ENCODE results near the gene SYNGAP1. TPM values are rescaled to one million over a fixed set of nuclear protein-coding genes. Genes with fewer than 3 reads are reported as not detected.
A peak's percentile ranks its signal among the peaks of the same experiment; 100 is the strongest.

SYNGAP1 gene
- total RNA-seq, 1 experiment from 2014 or later: 5.2 TPM

DNA sequence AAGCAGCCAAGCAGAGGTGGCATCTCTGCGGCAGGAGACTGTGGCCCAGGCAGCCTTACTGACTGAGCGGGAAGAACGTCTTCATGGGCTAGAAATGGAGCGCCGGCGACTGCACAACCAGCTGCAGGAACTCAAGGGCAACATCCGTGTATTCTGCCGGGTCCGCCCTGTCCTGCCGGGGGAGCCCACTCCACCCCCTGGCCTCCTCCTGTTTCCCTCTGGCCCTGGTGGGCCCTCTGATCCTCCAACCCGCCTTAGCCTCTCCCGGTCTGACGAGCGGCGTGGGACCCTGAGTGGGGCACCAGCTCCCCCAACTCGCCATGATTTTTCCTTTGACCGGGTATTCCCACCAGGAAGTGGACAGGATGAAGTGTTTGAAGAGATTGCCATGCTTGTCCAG is 15.0 kb upstream of the SYNGAP1 start:
- DNase-seq (ENCODE audit: low spot score): no peak

DNA sequence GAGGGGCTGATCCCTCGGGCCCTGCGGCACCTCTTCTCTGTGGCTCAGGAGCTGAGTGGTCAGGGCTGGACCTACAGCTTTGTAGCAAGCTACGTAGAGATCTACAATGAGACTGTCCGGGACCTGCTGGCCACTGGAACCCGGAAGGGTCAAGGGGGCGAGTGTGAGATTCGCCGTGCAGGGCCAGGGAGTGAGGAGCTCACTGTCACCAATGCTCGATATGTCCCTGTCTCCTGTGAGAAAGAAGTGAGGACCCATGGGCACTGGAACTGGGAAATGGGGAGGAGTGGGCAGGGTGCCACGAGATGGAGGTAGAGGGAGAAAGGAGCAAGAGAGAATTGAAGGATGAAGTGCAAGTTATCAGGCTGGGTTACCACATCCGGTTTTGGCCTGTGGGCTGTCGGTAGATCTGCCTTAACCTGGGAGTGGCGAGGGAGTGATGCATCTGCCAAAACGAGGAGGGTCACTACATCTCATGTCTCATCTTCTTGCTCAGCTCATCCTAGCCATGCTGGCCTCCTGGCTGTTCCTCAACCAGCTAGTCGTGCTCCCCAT is 14.4 kb upstream of the SYNGAP1 start:
- DNase-seq (ENCODE audit: low spot score): no peak

DNA sequence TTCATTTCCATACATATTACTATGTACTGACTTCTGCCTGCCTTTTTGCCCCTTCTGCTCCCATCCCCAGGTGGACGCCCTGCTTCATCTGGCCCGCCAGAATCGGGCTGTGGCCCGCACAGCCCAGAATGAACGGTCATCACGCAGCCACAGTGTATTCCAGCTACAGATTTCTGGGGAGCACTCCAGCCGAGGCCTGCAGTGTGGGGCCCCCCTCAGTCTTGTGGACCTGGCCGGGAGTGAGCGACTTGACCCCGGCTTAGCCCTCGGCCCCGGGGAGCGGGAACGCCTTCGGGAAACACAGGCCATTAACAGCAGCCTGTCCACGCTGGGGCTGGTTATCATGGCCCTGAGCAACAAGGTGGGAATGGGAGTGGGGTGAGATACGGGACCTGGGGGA is 13.7 kb upstream of the SYNGAP1 start:
- DNase-seq (ENCODE audit: low spot score): no peak

DNA sequence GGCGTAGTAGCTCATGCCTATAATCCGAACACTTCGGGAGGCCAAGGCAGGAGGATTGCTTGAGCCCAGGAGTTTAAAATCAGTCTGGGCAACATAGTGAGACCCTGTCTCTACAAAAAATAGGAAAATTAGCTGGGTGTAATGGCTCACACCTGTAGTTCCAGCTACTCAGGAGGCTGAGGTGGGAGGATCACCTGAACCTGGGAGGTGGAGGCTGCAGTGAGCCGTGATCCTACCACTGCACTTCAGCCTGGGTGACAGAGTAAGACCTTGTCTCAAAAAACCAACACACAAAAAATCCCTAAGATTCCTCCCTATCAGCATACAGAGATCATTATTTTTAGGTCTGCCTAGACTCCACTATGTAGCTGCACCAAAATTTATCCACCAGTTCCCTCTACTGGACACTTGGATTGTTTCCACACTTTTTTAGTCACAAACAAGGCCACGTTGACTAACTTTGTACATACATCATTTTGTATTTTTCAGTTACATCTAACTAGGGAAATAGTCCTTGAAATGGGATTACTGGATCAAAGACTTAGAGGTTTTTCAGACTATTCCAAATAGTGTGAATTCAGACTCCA is 12.6 kb upstream of the SYNGAP1 start:
- DNase-seq (ENCODE audit: low spot score): peak; percentile 40

DNA sequence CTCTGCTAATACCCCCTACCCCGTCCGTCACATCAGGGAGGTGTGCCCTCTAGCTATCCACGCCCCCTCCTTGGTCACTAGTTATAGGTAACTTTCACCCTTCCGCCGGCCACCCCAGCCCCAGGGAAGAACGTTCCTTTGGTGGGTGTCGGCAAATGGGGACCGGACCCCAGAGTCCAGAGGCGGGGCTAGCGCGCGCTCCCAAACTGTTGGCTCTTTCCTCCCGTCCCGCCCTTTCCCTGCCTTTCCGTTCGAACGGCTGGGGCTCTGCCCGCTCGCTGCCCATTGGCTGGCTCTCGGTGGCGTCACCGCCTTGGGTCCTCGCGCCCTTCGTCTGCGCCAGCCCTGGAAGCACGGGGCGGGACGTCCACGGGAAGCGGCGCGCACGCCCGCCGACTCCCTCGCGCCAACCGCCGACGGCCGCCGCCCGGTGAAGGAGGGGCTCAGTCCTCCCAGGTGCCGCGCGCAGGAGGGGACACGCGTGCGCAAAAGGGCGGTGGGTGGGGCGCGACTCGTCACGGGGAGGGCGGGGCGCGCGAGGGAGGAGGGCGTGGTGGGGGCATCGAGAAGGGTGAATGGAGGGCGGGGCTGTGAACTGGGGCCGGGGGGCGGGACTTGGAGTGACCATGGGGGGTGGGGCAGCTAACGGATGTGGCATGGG is 9.7 kb upstream of the SYNGAP1 start:
- DNase-seq (ENCODE audit: low spot score): peak; percentile 97

DNA sequence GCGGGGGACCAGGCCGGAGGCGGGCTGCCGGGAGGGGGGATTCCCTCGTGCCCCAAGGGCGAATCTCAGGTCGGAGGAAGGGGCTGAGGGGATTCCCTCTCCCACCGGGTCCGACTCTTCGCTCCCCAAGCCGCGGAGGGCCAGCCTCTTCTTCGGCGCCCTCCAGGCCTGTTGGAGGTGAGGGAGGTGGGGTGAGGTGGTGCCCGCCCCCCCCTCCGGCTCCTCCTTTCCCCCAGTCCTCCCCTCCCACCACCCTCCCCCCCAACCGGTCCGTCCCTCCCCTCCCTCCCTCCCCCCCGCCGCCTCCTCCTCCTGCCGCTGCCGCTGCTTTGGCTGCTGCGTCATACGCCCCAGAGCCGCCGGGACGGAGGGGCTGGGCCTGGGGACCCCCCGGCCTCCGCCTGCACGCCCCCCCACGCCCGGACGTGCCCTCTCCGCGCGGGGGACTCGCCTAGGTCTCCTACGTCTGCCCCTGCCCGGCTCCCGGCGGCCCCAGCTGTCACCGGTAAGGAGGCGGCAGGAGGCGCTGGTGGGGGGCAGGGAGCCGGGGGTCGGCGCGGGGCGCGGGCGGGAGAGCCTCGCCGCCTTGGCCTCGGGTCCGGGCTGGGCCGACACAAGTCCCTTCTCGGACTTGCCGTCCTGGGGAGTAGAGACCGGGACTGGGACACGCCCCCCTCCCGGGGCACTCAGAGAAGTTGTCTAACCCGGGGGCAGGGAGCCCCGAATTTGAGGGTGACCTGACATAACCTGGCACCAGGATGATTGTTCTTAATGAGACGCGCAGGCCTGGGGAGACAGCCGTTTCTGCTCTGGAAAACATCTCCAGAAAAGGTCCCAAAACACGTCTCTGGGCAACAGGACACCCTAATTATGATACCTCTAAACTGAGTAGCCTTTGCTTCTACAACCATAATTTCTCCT is 8.9 kb upstream of the SYNGAP1 start, which contains the start of gene PHF1:
PHF1 (plus strand) TSS at position 304 of the 921 bp plus-strand sequence. CDS start 1,250 bp downstream, outside the sequence.
- no peak for DNase-seq (ENCODE audit: low spot score)

DNA sequence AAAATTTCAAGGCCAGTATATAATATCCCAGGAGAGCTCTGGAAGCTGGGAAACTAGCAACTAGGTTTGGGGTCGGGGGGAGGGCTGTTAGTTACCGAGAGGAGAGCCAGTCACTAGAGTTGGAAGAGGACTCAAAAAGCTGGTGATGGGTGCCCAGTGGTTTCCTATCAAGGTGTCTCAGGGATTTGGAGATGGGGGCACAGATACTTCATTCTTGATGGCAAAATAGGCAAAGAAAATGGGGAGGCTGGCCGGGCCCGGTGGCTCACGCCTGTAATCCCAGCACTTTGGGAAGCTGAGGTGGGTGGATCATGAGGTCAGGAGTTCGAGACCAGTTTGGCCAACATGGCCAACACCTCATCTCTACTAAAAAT is 8.2 kb upstream of the SYNGAP1 start:
- DNase-seq (ENCODE audit: low spot score): no peak

DNA sequence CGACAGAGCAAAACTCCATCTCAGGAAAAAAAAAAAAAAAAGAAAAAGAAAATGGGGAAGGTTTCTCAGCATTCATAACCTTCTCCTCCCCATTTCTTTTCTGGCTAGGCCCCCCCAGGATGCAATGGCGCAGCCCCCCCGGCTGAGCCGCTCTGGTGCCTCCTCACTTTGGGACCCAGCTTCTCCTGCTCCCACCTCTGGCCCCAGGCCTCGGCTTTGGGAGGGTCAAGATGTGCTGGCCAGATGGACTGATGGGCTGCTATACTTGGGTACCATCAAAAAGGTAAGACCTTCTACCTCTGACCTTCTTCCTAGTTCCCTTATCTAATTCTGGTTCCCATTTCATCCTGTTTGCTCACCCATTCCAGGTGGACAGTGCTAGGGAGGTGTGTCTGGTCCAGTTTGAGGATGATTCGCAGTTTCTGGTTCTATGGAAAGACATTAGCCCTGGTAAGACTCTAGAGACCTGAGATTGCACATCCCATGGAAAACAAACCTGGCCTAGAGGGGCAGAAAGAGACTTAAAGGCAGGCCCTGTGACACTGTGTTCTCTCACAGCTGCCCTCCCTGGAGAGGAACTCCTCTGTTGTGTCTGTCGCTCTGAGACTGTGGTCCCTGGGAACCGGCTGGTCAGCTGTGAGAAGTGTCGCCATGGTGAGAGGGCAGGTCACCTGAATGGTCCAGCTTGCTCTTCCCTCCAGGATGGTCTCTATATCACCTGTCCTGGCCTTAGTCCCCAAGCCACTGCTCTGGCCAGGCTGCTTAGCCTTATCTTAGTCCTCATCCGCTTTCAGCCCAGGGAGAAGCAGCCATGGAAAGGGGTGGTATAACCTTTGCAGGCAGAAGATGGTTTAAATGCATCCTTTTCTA is 7.5 kb upstream of the SYNGAP1 start:
- no peak for DNase-seq (ENCODE audit: low spot score)

DNA sequence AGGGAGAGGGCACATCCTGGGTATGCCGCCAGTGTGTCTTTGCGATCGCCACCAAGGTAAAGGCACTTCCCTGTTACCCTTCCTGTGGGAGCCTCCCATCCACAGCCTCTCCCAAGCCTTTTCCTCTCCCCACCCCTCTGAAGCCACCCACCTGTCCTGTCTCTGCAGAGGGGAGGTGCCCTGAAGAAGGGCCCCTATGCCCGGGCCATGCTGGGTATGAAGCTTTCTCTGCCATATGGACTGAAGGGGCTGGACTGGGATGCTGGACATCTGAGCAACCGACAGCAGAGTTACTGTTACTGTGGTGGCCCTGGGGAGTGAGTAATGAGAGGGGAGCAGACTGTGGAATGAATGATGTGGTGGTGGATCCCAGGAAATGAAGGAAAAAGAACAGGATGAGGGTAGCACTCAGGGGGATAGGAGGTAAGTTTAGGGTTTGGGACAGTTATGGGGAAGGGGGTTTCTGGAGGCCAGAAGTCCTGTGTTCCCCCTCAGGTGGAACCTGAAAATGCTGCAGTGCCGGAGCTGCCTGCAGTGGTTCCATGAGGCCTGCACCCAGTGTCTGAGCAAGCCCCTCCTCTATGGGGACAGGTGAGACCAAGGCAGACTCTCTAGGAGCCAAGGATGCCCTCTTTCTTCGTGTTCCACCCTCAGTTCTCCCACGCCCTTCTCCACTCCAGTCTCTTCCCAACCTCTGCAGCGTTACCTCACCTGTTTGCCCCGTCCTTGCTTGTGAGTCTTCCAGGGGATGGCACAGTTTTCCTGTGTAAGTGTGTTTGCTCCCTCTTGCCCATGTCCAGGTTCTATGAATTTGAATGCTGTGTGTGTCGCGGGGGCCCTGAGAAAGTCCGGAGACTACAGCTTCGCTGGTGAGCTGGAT is 6.4 kb upstream of the SYNGAP1 start:
- no peak for DNase-seq (ENCODE audit: low spot score)

DNA sequence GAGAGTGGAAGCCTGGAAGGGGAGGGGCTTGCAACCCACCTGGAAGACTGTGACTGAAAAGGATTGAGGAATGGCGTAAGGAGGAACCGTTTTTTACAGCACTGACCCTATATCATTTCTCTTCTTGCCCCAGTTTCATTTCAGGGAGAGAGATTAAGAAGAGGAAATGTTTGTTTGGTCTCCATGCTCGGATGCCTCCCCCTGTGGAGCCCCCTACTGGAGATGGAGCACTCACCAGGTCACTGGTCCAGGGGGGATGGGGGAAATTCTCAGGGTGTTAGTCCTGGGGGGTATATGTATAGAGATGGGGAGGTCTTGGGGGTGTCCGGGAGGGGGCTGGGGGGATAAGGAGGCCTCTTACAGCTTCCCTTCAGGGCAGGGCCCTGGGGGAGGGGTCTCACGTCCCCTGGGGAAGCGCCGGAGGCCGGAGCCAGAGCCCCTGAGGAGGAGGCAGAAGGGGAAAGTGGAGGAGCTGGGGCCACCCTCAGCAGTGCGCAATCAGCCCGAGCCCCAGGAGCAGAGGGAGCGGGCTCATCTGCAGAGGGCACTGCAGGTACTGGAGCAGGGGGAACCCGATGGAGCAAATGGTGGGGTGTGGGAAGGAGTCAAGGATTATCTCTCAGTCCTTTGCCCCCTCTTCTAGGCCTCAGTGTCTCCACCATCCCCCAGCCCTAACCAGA is 5.1 kb upstream of the SYNGAP1 start:
- DNase-seq (ENCODE audit: low spot score): no peak

DNA sequence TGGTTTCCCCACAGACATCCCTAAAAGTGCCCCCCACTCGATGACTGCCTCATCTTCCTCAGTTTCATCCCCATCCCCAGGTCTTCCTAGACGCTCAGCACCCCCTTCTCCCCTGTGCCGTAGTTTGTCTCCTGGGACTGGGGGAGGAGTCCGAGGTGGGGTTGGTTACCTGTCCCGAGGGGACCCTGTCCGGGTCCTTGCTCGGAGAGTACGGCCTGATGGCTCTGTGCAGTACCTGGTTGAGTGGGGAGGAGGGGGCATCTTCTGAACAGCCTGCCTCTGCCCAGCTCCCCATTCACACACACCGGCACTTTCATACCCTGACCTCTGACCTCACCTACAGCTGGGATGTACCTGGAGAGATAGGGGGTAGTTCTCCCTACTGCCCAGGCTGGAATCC is 4.0 kb upstream of the SYNGAP1 start:
- no peak for DNase-seq (ENCODE audit: low spot score)

DNA sequence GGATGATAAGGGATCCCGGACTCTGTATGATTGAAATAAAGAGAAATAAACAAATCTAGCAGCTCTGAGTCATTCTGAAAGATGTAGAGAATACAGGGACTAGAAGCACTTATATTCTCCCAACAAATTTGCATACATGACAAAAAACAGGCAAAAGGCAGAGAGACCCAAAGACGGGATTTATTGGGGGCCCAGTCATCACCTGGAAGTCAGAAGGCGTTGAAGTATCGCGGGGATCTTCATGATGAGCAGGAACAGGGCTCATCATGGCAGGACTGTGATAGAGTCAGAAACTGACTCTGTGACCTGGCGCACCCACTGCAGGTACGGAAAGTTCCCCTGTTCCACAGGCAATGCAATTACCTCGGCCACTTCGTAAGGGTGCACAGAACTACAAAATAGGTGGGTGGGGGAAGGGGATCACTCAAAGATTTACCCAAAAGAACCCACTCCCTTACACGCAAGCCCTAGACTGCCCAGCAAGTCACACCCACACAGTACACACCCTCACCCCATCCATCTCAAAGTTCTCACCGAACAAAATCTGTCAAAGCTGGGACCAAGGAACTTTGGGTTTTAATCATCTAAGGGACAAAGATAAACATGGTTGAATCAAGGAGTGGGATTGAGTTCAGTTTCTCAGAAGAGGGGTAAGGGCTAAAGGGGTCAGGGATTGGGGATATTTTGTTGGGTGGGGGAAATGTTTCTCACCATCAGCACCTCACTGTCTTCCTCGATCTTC is 3.3 kb upstream of the SYNGAP1 start:
- DNase-seq (ENCODE audit: low spot score): no peak

DNA sequence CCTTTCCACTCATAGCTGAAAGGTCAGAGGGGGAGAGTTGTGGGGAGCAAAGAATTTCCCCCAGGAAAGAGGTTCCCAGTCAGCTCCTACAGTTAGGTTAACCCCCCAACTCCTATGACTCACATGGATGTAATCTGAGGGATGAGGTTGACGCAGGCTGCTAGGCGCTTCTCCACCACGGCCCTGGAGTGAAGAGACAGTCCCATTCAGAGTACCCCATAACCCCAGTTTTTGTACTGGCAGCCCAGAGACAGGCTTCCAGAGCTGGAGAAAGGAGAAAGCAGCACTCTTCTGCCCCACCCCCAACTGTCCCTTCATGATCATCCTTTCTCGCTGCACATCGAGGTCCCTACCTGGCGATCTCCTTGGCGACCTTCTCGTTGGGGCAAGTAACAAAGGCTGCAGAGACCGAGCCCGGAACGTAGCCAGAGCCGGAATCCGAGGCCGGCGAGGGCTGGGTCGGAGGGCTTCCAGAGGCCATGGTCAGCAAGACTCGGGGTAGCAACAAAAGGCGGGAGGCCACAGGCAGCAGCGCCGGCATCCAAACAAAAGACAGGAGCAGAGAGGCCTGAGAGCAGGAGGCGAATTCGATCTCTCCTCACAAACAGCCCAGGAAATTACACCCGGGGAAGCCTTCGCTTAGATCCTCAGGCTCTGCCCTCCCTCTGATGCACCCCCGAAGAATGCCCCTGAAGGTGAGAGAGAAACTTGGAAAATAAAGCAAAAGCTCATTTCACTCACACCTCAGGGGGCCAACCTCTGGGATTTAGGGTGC is 2.5 kb upstream of the SYNGAP1 start:
- peak; percentile 19 for DNase-seq (ENCODE audit: low spot score)

DNA sequence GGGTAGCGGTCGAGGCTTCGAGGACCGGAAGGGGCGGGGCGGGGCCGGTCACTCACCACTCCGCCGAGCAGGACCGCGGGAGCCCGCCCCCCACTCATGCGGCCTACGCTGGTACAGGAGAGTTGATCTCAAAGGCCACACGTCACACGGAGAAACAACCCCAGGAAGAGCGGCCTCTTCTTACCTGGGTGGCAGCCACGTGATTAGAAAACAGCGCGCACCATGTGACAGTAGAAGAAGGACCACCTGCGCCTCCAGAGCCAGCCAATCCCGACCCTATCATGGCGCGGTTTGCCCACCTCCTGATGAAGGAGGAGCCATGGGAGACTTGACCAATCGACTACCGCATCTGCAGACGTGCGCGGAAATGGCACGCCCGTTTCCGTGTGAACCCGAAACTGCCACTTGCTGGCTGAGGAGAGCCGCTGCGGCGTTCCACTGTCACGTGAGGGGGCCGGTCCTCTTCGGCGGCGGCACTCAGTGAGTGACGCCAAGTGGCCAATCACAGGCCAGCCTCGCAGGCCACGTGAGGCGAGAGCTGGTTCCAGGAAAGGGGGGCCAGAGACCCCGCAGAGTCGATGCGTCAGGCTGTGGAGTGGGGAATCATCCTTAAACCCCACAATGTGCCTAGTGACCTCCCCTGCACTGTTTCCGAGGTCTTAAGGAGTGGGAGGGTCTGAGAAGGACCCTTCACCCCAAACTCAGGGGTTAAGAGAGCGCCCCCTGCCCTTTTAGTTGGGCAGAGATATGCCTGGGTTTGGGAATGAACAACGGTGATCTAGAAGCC is 1.8 kb upstream of the SYNGAP1 start, which contains the start of gene CUTA:
CUTA (minus strand) TSS at position 205 of the 787 bp plus-strand sequence; CDS start at position 98, 107 bp downstream.
- DNase-seq (ENCODE audit: low spot score): peak; percentile 99

DNA sequence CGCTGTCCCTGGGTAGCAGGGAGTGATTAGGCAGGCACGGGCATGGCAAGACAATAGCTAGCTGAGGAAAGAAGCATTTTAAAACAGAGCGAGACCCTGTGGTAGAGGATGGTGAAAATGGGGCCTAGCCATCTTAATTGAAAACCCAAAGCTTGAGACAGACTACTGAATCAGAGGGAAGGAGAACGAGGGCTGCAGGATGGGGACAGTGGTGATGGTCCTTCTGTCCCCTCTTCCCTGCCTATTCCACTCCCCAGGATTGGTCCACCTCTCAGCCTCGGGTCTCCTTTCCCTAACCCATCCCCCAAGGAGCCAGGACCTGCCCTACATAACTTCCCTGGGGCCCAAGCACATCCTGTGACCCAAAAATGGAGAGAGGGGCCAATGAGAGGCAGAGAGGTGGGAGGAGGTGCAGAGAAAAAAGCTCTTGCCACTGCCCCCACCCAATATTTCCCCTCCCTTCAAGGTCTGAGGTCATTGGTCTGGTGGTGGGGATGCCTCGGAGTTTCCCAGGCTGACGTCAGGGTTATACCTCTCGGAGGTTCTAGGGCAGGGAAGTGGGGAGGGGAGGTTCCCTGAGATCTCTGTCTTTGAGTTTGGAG is 1.1 kb upstream of the SYNGAP1 start:
- no peak for DNase-seq (ENCODE audit: low spot score)

DNA sequence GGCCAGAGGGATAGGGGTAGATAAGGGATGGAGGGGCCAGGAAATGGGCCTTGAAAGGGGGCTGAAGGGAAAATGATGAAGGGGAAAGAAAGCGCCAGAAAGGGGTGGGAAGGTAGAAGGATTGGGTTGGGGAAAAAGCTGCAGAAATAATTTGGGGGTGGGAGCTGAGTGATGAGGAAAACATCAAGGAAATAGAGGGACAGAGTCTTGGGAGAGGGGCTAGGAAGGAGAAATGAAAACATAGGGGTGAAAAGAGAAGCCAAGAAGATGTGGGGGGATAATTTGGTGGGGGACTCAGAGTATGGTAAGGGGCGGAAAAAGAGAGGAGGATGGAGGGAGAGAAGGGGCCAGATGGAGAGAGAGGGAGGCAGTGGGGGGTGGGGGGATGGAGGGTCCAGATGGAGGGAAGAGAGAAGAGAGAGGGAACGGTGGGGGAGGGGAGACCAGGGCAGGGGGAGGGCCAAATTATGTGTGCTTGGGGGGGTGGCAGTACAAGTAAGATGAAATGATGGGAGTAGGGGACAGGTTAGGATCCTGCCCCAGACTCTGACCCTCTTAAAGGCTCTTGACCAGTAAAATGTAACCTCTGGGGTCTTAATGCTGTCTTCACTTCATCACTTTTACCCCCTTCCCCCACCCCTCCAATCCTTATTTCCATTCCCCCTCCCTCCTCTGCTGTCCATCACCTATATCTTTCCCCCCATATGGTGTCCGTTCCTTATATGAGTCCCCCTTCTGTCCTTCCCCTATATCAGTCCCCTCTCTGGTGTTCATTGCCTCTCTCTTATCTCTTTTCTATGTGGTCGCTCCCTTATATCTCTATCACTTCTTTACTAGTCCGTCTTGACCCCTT is 852 bp downstream of the SYNGAP1 start:
- no peak for DNase-seq (ENCODE audit: low spot score)

Measured in HT-29 (cell line).